ENCODE measurements around the gene NBPF19.
"Not testable (repeated sequence)": the region's sequence is repeated elsewhere in the genome, so short reads cannot be mapped to it uniquely, and the experiment has no call there.

- TF ChIP-seq POLR2A, CTCF (IDR thresholded peaks at IDR 0.05): not testable (repeated sequence)
These were observed 110.7 kb downstream of the NBPF19 start for GRCh38 chr1:149585592-149585991.
